ENCODE measurements around the gene ASIC1. TPM values are rescaled to one million over a fixed set of nuclear protein-coding genes. Genes with fewer than 3 reads are reported as not detected.

Gene ASIC1
- total RNA-seq, 1 donor from 2014 or later = 18.1 TPM

DNA sequence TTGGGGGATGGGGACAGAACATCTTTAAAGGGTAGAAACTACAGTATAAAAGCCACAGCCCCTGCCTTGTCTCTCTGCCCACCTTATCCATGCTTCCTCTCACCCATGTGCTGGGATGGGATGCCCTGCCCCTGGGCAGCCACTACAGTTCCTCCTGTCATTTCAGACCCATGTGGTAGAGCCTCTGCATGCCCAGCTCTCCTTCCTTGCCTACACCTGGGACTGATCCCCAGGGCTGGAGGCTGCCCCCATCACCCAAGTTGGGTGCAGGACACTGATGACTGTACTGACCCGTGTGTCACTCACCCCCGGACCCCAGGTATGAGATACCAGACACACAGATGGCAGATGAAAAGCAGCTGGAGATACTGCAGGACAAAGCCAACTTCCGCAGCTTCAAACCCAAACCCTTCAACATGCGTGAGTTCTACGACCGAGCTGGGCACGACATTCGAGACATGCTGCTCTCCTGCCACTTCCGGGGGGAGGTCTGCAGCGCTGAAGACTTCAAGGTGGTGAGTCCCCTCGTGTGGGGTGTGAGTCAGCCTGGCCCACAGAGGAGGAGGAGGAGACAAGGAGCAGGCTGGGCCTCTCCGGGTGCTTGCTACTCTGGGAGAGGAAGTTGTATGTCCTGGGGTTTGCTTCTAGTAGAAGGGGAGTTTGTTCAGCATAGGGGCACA, 2.2 kb downstream of the ASIC1 start:
- H3K4me3 Mint-ChIP-seq = peak overlapping the region; percentile 71

DNA sequence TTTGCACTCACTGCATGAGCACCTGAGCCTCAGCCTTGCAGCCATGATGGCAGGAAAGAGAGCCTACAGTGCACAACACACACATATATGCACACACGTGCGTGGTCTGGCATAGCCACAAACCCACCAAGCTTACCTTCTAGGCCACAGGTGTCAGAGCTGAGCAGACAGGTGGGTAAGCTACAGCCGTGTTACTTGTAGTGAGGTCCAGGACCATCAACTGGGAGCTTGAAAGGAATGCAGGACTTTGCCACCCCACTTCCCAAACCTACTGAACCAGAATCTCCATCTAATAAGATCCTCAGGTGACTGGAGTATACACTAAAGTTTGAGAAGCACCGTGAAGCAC, 2.7 kb downstream of the ASIC1 start:
- Mint-ChIP-seq H3K27me3 (peaks cover 48% of the 10 kb centered on the region), H3K4me3 (peak overlapping the region; percentile 60), H3K36me3 (peaks cover 7% of the 10 kb centered on the region), H3K9me3 (no peaks in the 10 kb centered on the region), H3K4me1 (ENCODE audit: unreplicated experiment) (peaks cover 18% of the 10 kb centered on the region), H3K27ac (peak overlapping the region; percentile 41)
- DNase-seq (ENCODE audit: extremely low spot score, unreplicated experiment) = no peak
- TF ChIP-seq, protein P1, sequence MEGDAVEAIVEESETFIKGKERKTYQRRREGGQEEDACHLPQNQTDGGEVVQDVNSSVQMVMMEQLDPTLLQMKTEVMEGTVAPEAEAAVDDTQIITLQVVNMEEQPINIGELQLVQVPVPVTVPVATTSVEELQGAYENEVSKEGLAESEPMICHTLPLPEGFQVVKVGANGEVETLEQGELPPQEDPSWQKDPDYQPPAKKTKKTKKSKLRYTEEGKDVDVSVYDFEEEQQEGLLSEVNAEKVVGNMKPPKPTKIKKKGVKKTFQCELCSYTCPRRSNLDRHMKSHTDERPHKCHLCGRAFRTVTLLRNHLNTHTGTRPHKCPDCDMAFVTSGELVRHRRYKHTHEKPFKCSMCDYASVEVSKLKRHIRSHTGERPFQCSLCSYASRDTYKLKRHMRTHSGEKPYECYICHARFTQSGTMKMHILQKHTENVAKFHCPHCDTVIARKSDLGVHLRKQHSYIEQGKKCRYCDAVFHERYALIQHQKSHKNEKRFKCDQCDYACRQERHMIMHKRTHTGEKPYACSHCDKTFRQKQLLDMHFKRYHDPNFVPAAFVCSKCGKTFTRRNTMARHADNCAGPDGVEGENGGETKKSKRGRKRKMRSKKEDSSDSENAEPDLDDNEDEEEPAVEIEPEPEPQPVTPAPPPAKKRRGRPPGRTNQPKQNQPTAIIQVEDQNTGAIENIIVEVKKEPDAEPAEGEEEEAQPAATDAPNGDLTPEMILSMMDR (conservative IDR thresholded peaks at IDR 0.05) = no peak

More for the DNA sequence above, 2.2 kb downstream of the ASIC1 start:
- H3K27me3 Mint-ChIP-seq = peaks cover 48% of the 10 kb centered on the region
- TF ChIP-seq, protein P1 (conservative IDR thresholded peaks at IDR 0.05) = no peak
- peaks cover 18% of the 10 kb centered on the region for H3K4me1 Mint-ChIP-seq (ENCODE audit: unreplicated experiment)
- no peaks in the 10 kb centered on the region for H3K9me3 Mint-ChIP-seq
- peaks cover 7% of the 10 kb centered on the region for H3K36me3 Mint-ChIP-seq
- peak overlapping the region; percentile 41 for H3K27ac Mint-ChIP-seq
- DNase-seq (ENCODE audit: extremely low spot score, unreplicated experiment) = no peak

DNA sequence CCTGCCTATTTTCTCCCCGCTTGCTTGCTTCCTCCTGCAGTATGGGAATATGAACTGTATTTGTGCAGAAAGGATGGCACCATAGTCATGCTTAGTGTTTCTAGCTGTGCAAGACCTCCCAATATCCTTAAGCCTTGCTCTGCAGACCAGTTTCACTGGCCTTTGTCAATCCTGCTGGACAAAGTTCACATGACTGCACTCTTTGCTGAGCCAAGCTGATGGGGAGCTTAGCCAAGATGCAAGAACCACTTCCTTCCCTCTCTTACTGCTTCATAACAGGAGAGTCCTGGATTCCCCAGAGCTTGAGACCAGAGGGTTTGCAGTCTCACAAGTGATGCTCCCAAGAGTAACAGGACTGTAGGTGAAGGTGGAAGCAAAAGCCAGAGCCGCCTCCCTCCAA, 3.8 kb downstream of the ASIC1 start:
- Mint-ChIP-seq H3K27me3 (peaks cover 39% of the 10 kb centered on the region), H3K9me3 (no peaks in the 10 kb centered on the region), H3K4me1 (ENCODE audit: unreplicated experiment) (peaks cover 11% of the 10 kb centered on the region), H3K27ac (no peak overlapping the region), H3K36me3 (peaks cover 7% of the 10 kb centered on the region), H3K4me3 (peak overlapping the region; percentile 22)
- DNase-seq (ENCODE audit: extremely low spot score, unreplicated experiment) = no peak
- TF ChIP-seq, protein P1 (conservative IDR thresholded peaks at IDR 0.05) = no peak

DNA sequence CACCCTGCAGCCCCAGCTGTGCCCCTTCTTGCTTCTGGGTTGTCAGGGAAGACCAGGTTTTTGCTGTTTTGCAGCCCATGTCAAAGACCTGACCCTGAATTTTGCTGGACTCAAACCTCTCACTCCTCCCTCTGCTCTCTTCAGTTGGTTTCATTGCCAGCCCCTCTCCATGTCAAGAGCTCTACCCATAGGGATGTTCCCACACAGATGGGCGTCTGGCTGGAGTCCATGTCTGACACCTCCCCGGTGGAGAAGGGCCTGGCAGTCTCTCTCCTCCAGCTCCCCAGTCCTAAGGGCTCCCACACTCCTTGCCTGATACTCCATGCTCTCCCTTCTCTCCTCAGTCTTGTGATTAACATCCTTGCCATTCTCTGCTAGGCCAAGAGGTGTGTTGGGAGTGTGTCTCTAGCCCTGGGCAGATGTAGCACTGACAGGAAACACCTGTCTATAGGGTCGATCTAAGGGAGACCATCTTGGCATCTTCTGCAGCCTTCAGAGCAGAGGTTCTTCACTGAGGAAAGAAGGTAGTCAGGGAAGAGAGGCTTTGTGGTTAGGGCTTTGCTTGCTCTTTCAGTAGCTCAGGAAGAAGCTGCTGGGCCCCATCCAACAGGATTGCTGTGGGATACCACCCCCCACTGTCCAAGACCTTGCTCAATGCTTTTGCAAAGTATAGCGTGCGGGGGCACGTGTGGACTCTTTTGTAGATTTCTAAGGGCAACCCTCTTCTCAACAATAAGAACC, 4.7 kb downstream of the ASIC1 start:
- Mint-ChIP-seq H3K9me3 (no peaks in the 10 kb centered on the region), H3K36me3 (peaks cover 7% of the 10 kb centered on the region), H3K27me3 (peaks cover 30% of the 10 kb centered on the region), H3K27ac (no peak overlapping the region), H3K4me1 (ENCODE audit: unreplicated experiment) (peaks cover 1% of the 10 kb centered on the region), H3K4me3 (no peak overlapping the region)
- TF ChIP-seq, protein P1 (conservative IDR thresholded peaks at IDR 0.05) = no peak
- DNase-seq (ENCODE audit: extremely low spot score, unreplicated experiment) = no peak

DNA sequence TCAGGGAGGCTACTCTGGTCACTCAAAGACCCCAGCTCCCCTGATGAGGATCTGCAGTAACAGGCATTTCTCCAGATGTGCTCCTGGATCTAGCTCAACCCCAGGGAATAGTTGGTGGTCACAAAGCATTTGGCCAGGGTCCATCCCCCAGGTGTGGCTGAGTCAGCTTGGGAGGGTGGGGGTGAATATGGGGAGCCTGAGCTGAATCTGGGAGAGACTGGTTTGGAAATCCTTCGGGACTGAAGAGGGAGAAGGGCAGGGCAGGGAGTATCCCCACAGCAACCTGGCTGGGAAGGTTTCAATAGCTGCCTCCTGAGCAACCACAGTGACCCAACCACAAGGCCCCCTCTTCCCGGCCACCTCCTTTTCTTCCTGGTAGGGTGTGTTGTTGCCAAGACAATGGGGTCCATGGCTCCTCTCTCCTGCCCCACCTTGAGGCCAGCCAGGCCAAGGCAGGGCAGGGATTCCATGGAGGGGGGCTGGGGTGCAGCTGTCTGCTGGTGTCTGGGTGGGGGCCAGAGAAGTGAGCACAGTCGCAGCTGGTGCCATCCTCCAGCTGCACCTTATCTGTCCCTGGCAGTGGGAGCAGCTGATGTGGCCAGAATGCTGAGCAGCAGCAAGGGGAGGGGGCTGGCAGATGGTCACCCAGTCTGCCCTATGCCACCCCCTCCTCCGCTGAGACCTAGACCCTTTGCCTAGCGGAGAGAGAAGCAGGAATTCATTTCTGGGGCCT, 5.5 kb downstream of the ASIC1 start:
- no peaks in the 10 kb centered on the region for H3K9me3 Mint-ChIP-seq
- peaks cover 7% of the 10 kb centered on the region for H3K36me3 Mint-ChIP-seq

More for the DNA sequence above, 5.5 kb downstream of the ASIC1 start:
- Mint-ChIP-seq H3K4me3 (no peak overlapping the region), H3K4me1 (ENCODE audit: unreplicated experiment) (no peaks in the 10 kb centered on the region), H3K27ac (no peak overlapping the region), H3K27me3 (peaks cover 29% of the 10 kb centered on the region)
- TF ChIP-seq, protein P1 (conservative IDR thresholded peaks at IDR 0.05) = no peak
- no peak for DNase-seq (ENCODE audit: extremely low spot score, unreplicated experiment)

Data from type B pancreatic cell (in vitro differentiated cells).